HL-60 (cell line): ENCODE measurements around the gene NEDD4L.

Experiments used
- POLR2AphosphoS5 ChIP-seq: IDR thresholded peaks from 2 replicates; pipeline ENCODE4 v1.6.1; 2012; ENCODE audit warnings: low read depth
- SPI1 ChIP-seq: IDR thresholded peaks from 2 replicates; pipeline ENCODE4 v1.6.1; 2012; ENCODE audit warnings: low read depth, mild to moderate bottlenecking, borderline replicate concordance
- TF ChIP-seq, protein P1 (sequence below): IDR thresholded peaks from one replicate; pipeline ENCODE4 v1.5.1; 2011; ENCODE audit warnings: low read length, control low read depth, inconsistent platforms; ENCODE audit not compliant: insufficient read depth
- TF ChIP-seq, protein P2 (sequence below): IDR thresholded peaks from 2 replicates; pipeline ENCODE4 v1.6.1; 2012; ENCODE audit warnings: low read depth; ENCODE audit not compliant: insufficient replicate concordance

DNA sequence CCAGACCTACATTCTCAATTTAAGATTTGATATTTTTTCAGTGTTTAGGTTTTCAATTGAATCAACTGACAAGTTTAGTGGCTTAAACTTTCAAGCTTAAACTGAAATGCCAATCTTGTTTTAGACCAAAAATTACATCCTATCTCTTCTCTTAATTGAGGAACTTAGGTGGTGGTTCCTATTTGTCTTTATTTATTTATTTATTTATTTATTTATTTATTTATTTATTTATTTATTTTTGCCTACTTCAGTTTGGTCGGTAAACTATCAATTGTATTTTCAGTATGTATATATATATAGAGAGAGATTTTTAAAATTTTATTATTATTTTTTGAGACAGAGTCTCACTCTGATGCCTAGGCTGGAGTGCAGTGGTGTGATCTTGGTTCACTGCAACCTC, 68.1 kb downstream of the NEDD4L start:
- TF ChIP-seq, protein P1, sequence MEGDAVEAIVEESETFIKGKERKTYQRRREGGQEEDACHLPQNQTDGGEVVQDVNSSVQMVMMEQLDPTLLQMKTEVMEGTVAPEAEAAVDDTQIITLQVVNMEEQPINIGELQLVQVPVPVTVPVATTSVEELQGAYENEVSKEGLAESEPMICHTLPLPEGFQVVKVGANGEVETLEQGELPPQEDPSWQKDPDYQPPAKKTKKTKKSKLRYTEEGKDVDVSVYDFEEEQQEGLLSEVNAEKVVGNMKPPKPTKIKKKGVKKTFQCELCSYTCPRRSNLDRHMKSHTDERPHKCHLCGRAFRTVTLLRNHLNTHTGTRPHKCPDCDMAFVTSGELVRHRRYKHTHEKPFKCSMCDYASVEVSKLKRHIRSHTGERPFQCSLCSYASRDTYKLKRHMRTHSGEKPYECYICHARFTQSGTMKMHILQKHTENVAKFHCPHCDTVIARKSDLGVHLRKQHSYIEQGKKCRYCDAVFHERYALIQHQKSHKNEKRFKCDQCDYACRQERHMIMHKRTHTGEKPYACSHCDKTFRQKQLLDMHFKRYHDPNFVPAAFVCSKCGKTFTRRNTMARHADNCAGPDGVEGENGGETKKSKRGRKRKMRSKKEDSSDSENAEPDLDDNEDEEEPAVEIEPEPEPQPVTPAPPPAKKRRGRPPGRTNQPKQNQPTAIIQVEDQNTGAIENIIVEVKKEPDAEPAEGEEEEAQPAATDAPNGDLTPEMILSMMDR, result no peak
- TF ChIP-seq, protein P2, sequence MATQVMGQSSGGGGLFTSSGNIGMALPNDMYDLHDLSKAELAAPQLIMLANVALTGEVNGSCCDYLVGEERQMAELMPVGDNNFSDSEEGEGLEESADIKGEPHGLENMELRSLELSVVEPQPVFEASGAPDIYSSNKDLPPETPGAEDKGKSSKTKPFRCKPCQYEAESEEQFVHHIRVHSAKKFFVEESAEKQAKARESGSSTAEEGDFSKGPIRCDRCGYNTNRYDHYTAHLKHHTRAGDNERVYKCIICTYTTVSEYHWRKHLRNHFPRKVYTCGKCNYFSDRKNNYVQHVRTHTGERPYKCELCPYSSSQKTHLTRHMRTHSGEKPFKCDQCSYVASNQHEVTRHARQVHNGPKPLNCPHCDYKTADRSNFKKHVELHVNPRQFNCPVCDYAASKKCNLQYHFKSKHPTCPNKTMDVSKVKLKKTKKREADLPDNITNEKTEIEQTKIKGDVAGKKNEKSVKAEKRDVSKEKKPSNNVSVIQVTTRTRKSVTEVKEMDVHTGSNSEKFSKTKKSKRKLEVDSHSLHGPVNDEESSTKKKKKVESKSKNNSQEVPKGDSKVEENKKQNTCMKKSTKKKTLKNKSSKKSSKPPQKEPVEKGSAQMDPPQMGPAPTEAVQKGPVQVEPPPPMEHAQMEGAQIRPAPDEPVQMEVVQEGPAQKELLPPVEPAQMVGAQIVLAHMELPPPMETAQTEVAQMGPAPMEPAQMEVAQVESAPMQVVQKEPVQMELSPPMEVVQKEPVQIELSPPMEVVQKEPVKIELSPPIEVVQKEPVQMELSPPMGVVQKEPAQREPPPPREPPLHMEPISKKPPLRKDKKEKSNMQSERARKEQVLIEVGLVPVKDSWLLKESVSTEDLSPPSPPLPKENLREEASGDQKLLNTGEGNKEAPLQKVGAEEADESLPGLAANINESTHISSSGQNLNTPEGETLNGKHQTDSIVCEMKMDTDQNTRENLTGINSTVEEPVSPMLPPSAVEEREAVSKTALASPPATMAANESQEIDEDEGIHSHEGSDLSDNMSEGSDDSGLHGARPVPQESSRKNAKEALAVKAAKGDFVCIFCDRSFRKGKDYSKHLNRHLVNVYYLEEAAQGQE, result no peak
- TF ChIP-seq POLR2AphosphoS5 (no peak), SPI1 (no peak)
